ENCODE measurements around the gene KRT31.
"Not testable (repeated sequence)": the region's sequence is repeated elsewhere in the genome, so short reads cannot be mapped to it uniquely, and the experiment has no call there.

Gene KRT31

DNA sequence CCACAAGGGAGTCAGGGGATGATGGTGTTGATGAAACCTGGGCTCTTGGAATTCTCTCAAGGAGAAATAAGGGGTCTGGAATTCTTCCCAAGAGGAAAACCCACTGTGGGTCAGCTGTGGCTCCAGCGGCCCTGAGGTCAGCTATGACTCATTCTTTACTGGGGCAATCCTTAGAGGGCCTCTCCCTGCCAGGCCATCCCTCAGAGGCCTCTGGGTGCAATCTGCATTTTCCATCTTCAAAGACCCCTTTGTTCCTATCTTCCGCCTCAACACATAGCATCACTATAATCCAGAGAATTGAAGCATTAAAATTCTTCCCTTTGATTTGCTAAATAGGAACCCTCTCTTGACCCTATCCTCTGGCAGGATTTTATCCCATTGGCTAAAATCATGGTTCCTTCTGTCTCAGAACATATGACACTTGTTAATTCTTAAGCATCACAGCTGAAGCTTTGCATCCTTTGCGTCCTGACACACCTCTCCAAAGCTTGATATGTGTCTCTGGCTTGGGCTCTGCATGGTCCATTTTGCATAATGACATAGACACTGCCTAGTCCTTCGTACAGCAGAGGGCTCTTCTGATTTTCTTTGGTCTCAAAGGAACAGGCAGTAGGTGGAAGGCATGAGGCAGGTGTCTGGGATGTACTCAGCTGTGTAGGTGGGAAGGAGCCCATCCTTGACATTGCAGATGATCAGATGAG is 31.3 kb upstream of the KRT31 start:
- peak; percentile 18 for DNase-seq (ENCODE audit: low read depth)
- TF ChIP-seq, protein P1, sequence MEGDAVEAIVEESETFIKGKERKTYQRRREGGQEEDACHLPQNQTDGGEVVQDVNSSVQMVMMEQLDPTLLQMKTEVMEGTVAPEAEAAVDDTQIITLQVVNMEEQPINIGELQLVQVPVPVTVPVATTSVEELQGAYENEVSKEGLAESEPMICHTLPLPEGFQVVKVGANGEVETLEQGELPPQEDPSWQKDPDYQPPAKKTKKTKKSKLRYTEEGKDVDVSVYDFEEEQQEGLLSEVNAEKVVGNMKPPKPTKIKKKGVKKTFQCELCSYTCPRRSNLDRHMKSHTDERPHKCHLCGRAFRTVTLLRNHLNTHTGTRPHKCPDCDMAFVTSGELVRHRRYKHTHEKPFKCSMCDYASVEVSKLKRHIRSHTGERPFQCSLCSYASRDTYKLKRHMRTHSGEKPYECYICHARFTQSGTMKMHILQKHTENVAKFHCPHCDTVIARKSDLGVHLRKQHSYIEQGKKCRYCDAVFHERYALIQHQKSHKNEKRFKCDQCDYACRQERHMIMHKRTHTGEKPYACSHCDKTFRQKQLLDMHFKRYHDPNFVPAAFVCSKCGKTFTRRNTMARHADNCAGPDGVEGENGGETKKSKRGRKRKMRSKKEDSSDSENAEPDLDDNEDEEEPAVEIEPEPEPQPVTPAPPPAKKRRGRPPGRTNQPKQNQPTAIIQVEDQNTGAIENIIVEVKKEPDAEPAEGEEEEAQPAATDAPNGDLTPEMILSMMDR (conservative IDR thresholded peaks at IDR 0.05; ENCODE audit: low read depth, low read length) = no peak
- no peak overlapping the region for H3K4me3 ChIP-seq (ENCODE audit: low read length)

DNA sequence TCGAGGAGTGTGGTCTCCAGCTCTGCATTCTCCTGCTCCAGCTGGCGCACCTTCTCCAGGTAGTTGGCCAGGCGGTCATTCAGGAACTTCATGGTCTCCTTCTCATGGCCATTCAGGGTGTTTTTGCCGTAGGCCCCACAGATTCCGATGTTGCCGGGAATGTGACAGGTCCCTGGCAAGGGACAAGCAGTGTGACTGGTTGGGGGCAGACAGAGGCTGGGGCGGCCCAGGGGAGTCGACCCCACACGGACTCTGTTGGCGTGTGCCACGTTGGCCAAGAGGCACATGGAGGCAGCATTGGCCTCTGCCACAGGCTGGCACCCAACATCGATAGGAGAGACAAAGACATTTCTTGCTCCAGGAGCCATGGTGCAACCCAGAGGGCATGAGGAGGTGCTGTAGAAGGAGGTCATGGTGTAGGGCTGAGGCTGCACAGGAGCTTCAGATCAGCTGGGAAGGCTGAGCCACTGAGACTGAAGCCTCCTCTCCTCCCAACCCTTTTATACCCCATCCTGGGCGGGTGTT is 26.8 kb upstream of the KRT31 start, which contains the start of gene KRT37:
Gene KRT37, minus strand, starts transcription at position 475 of the 525 bp plus-strand sequence. Its CDS starts 62 bp downstream, at position 413.
- no peak for DNase-seq (ENCODE audit: low read depth)
- no peak within 1 kb of the TSS for H3K4me3 ChIP-seq (ENCODE audit: low read length)
- TF ChIP-seq, protein P1 (conservative IDR thresholded peaks at IDR 0.05; ENCODE audit: low read depth, low read length) = no peak

DNA sequence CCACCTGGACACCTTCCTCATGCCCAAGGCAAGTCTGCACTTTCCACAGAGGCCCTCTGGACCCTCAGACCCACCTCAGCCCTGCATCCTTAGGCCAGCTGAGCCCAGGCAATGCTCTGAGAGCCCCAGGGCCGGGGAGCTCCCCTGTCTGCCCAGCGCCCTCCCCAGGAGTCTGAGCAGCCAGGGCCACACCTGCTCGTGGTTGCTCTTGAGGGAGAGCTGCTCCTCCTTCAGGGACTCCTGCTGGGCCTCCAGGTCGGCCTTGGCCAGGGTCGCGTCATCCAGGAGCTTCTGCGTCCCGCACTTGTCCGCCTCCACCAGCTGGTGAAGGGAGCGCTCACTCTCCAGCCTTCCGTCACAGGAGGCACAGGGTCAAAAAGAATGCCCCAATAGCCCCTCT is 25.2 kb upstream of the KRT31 start:
- not testable (repeated sequence) for H3K4me3 ChIP-seq (ENCODE audit: low read length); DNase-seq (ENCODE audit: low read depth)

DNA sequence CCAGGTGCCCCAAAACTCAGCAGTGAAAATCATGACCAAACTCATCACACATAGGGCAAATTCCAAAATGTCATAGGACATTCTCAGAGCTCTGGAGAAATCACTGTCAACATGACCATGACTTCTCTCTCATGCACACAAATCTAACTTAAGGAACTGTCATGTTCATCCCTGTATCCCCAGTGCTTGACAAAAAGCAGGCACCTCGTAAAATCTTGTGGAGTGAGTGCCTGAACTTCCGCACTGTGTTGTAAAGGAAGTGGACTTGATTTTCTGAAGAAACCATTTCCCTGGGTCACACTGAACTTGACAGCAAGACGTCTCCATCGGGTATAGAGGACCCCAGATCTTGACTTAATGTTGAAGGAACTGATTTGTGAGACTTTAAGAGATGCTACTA is 24.2 kb upstream of the KRT31 start:
- DNase-seq (ENCODE audit: low read depth) = no peak
- H3K4me3 ChIP-seq (ENCODE audit: low read length) = no peak overlapping the region
- TF ChIP-seq, protein P1 (conservative IDR thresholded peaks at IDR 0.05; ENCODE audit: low read depth, low read length) = no peak

DNA sequence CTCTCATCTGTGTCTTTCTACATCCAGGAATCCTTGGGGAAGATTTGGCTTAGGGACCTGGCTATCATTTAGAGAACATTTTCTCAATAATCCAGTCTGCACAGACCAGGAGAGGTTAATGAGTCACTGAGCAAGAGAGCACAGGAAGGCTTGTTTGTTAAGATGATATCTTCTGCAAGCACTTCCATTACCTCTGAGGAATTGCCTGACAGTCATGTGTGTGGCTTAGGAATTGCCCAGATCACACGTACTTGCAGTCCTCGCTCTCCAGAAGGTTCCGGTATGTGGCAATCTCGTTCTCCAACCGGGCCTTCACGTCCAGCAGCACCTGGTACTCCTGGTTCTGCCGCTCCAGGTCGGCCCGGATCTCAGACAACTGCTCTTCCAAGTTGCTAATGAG is 23.7 kb upstream of the KRT31 start:
- DNase-seq (ENCODE audit: low read depth) = peak; percentile 55
- TF ChIP-seq, protein P1 (conservative IDR thresholded peaks at IDR 0.05; ENCODE audit: low read depth, low read length) = no peak

DNA sequence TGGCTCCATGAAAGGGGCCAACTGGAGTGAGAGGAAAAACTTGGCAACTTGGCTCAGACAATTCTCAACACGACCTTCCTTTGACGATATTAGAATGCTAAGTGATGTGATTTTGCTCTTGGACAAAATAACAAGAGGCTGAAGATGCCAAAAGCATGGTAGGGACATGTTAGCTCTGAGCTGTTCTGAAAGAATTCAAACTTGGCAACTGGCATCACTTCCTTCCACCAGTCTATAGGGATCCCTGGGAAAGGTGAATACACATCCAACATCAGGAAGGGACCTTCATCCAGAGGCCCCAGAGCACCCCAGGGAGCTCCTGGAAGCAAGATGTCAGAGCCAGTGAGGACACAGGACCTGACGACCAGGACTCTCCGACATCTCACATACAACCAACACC is 22.7 kb upstream of the KRT31 start:
- no peak for DNase-seq (ENCODE audit: low read depth)
- H3K4me3 ChIP-seq (ENCODE audit: low read length) = no peak overlapping the region
- TF ChIP-seq, protein P1 (conservative IDR thresholded peaks at IDR 0.05; ENCODE audit: low read depth, low read length) = no peak

More for the DNA sequence above, 23.7 kb upstream of the KRT31 start:
- H3K4me3 ChIP-seq (ENCODE audit: low read length) = no peak overlapping the region

DNA sequence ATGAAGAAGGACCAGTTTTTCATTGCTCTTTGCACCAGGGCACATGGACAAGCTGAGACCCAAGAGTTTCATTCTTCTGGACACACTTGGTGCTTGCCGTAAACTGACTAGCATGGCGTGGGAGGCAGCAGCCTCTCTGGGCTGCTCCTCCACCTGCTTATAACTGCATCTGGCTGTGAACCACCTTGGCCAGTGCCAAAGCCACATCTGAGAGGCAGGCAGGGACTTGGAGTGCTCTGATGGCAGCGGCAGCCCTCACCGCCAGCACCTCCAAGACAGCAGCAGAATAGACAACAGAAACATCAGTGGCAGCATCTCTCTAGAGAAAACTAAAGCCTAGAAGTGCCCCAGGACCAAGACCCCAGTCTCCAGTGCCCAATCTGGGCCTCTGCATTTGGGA is 22.3 kb upstream of the KRT31 start:
- no peak for DNase-seq (ENCODE audit: low read depth)
- no peak overlapping the region for H3K4me3 ChIP-seq (ENCODE audit: low read length)
- TF ChIP-seq, protein P1 (conservative IDR thresholded peaks at IDR 0.05; ENCODE audit: low read depth, low read length) = no peak

All from retinal pigment epithelial cell (primary cell).